HS-27A (cell line): Measurements from ENCODE around the gene KCP.

Experiments
- DNase-seq: peaks from one replicate; pipeline ENCODE4 v3.0.0-alpha.2; 2012; ENCODE audit warnings: low read depth, missing footprints

Gene KCP

GRCh38 chr7:128874140-128875031 is 36.1 kb downstream of the KCP start:
- DNase-seq, result no peak

- no peak for DNase-seq
These were observed 37.3 kb downstream of the KCP start for GRCh38 chr7:128873234-128873633.

GRCh38 chr7:128872394-128872824 is 38.1 kb downstream of the KCP start:
- DNase-seq, result no peak

- DNase-seq, result no peak
These were observed 39.5 kb downstream of the KCP start for GRCh38 chr7:128871050-128871449.

- DNase-seq, result no peak
These were observed 40.6 kb downstream of the KCP start for GRCh38 chr7:128869944-128870285.

- DNase-seq, result no peak
These were observed 41.2 kb downstream of the KCP start for GRCh38 chr7:128869138-128869943.

- DNase-seq, result no peak
These were observed 41.8 kb downstream of the KCP start for GRCh38 chr7:128868624-128869137.

GRCh38 chr7:128867842-128868623 is 42.5 kb downstream of the KCP start:
- DNase-seq, result no peak

- DNase-seq, result no peak
These were observed 43.3 kb downstream of the KCP start for GRCh38 chr7:128867241-128867640.

- no peak for DNase-seq
These were observed 44.3 kb downstream of the KCP start for GRCh38 chr7:128865996-128866877.

- DNase-seq, result no peak
These were observed 45.2 kb downstream of the KCP start for GRCh38 chr7:128865303-128865702.

GRCh38 chr7:128863433-128863989 is 47.0 kb downstream of the KCP start:
- no peak for DNase-seq

- DNase-seq, result peak; percentile 79
These were observed 47.7 kb downstream of the KCP start, which contains the start of gene ATP6V1F for GRCh38 chr7:128862571-128863432. Gene ATP6V1F, plus strand, starts transcription at chr7:128862856. Its CDS starts 49 bp downstream, at chr7:128862905.

- DNase-seq, result no peak
These were observed 48.4 kb downstream of the KCP start for GRCh38 chr7:128861957-128862570.

- DNase-seq, result no peak
These were observed 50.1 kb downstream of the KCP start for GRCh38 chr7:128860158-128861073.

GRCh38 chr7:128859232-128860157 is 51.0 kb downstream of the KCP start:
- DNase-seq, result no peak
